Measurements from ENCODE around the gene PRRC2C.

DNA sequence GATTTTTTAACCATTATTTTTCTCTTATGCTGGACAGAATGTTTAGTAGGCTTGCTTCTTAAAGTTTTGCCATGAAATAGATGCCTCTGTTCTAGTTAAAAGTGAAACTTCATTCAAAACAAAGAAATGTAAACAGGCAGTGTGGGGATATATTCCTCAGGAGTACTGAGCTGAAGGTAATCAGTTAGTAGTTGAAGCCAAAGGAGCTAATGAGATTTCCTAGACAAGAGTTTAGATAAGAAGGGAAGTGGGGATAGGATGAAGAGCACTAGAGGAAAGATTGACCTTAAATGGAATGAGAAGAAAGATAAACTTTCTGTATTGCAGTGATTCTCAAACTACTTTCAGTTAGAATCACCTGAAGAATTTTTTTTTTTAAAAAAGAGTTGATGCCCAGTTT is 23.9 kb downstream of the PRRC2C start:
- no peak for TF ChIP-seq EZH2 (IDR thresholded peaks at IDR 0.05; ENCODE audit: borderline replicate concordance, insufficient read depth, low read length, poor library complexity, severe bottlenecking)
- TF ChIP-seq, protein P1, sequence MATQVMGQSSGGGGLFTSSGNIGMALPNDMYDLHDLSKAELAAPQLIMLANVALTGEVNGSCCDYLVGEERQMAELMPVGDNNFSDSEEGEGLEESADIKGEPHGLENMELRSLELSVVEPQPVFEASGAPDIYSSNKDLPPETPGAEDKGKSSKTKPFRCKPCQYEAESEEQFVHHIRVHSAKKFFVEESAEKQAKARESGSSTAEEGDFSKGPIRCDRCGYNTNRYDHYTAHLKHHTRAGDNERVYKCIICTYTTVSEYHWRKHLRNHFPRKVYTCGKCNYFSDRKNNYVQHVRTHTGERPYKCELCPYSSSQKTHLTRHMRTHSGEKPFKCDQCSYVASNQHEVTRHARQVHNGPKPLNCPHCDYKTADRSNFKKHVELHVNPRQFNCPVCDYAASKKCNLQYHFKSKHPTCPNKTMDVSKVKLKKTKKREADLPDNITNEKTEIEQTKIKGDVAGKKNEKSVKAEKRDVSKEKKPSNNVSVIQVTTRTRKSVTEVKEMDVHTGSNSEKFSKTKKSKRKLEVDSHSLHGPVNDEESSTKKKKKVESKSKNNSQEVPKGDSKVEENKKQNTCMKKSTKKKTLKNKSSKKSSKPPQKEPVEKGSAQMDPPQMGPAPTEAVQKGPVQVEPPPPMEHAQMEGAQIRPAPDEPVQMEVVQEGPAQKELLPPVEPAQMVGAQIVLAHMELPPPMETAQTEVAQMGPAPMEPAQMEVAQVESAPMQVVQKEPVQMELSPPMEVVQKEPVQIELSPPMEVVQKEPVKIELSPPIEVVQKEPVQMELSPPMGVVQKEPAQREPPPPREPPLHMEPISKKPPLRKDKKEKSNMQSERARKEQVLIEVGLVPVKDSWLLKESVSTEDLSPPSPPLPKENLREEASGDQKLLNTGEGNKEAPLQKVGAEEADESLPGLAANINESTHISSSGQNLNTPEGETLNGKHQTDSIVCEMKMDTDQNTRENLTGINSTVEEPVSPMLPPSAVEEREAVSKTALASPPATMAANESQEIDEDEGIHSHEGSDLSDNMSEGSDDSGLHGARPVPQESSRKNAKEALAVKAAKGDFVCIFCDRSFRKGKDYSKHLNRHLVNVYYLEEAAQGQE (IDR thresholded peaks at IDR 0.05; ENCODE audit: borderline replicate concordance): no peak
- no peak for TF ChIP-seq EP300 (conservative IDR thresholded peaks at IDR 0.05; ENCODE audit: poor library complexity, severe bottlenecking)
- TF ChIP-seq, protein P2, sequence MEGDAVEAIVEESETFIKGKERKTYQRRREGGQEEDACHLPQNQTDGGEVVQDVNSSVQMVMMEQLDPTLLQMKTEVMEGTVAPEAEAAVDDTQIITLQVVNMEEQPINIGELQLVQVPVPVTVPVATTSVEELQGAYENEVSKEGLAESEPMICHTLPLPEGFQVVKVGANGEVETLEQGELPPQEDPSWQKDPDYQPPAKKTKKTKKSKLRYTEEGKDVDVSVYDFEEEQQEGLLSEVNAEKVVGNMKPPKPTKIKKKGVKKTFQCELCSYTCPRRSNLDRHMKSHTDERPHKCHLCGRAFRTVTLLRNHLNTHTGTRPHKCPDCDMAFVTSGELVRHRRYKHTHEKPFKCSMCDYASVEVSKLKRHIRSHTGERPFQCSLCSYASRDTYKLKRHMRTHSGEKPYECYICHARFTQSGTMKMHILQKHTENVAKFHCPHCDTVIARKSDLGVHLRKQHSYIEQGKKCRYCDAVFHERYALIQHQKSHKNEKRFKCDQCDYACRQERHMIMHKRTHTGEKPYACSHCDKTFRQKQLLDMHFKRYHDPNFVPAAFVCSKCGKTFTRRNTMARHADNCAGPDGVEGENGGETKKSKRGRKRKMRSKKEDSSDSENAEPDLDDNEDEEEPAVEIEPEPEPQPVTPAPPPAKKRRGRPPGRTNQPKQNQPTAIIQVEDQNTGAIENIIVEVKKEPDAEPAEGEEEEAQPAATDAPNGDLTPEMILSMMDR (IDR thresholded peaks at IDR 0.05; ENCODE audit: poor library complexity, severe bottlenecking): no peak
- no peak for TF ChIP-seq POLR2AphosphoS5 (IDR thresholded peaks at IDR 0.05)
- TF ChIP-seq TAF1 (IDR thresholded peaks at IDR 0.05; ENCODE audit: low read depth): no peak
- TF ChIP-seq MXI1 (conservative IDR thresholded peaks at IDR 0.05; ENCODE audit: poor library complexity, severe bottlenecking): no peak
- no peak for TF ChIP-seq SMC3 (conservative IDR thresholded peaks at IDR 0.05; ENCODE audit: poor library complexity)
- TF ChIP-seq RAD21 (conservative IDR thresholded peaks at IDR 0.05): no peak
